ENCODE results near the gene MAP1S.

GRCh38 chr19:17778968-17779929 is 60.0 kb downstream of the MAP1S start:
- TF ChIP-seq CTCF (IDR thresholded peaks at IDR 0.05), result no peak
- TF ChIP-seq POLR2A (IDR thresholded peaks at IDR 0.05), result no peak

Data from adrenal gland (tissue), 5 donors.